ENCODE results near the gene SAP30BP.

Gene SAP30BP

DNA sequence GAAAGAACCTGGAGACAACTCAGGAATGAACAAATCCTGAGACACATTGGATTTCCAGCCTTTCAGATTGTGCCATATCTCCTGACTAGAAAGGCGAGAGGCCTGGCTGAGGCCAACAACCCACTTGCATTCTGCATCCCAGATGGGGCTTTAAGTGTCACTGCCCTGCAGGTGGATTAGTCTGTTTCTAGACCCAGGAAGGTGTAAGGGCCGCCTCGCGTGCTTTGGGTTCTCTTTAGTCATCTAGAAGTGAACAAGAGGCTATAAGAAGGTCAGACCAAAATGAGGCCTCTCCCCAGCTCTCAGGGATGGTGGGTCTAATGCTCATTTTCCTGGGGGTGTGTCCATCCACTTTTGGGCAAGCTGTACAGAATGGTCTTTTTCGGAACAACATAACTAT is 4.9 kb downstream of the SAP30BP start:
- Histone ChIP-seq H3K27me3 (no peaks in the 10 kb centered on the region), H3K36me3 (peaks cover 44 to 68% (median 59%) of the 10 kb centered on the region in 3 donors), H3K4me3 (no peak overlapping the region), H3K4me1 (peaks cover 0 to 35% (median 14%) of the 10 kb centered on the region in 4 donors), H3K9me3 (no peaks in the 10 kb centered on the region), H3K27ac (no peak overlapping the region)
- no peak for DNase-seq
- intact Hi-C loops (cut with DNase I; ENCODE audit: low total_unique reads), result loop anchor here (5.0 kb wide), 1 partner anchor 80 kb away; no protein-coding TSS in a partner anchor
- TF ChIP-seq, protein P1, sequence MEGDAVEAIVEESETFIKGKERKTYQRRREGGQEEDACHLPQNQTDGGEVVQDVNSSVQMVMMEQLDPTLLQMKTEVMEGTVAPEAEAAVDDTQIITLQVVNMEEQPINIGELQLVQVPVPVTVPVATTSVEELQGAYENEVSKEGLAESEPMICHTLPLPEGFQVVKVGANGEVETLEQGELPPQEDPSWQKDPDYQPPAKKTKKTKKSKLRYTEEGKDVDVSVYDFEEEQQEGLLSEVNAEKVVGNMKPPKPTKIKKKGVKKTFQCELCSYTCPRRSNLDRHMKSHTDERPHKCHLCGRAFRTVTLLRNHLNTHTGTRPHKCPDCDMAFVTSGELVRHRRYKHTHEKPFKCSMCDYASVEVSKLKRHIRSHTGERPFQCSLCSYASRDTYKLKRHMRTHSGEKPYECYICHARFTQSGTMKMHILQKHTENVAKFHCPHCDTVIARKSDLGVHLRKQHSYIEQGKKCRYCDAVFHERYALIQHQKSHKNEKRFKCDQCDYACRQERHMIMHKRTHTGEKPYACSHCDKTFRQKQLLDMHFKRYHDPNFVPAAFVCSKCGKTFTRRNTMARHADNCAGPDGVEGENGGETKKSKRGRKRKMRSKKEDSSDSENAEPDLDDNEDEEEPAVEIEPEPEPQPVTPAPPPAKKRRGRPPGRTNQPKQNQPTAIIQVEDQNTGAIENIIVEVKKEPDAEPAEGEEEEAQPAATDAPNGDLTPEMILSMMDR (IDR thresholded peaks at IDR 0.05), result no peak

GRCh38 chr17:75673487-75673886 is 6.3 kb downstream of the SAP30BP start:
- Histone ChIP-seq H3K4me1 (peaks cover 0 to 26% (median 6%) of the 10 kb centered on the region in 4 donors), H3K36me3 (peaks cover 44 to 73% (median 61%) of the 10 kb centered on the region in 3 donors), H3K9me3 (no peaks in the 10 kb centered on the region), H3K27me3 (no peaks in the 10 kb centered on the region), H3K4me3 (no peak overlapping the region), H3K27ac (no peak overlapping the region)
- no peak for DNase-seq
- intact Hi-C loops (cut with DNase I; ENCODE audit: low total_unique reads), result loop anchor here (5.0 kb wide), 1 partner anchor 79 kb away; no protein-coding TSS in a partner anchor
- TF ChIP-seq, protein P1 (IDR thresholded peaks at IDR 0.05), result no peak

- TF ChIP-seq, protein P1 (IDR thresholded peaks at IDR 0.05), result no peak
- no peaks in the 10 kb centered on the region for H3K27me3 ChIP-seq
- peaks cover 0 to 23% (median 5%) of the 10 kb centered on the region in 4 donors for H3K4me1 ChIP-seq
- intact Hi-C loops (cut with DNase I; ENCODE audit: low total_unique reads), result no loop called here
- no peak for DNase-seq
- H3K4me3 ChIP-seq, result no peak overlapping the region
- H3K36me3 ChIP-seq, result peaks cover 17 to 66% (median 63%) of the 10 kb centered on the region in 3 donors
- H3K27ac ChIP-seq, result no peak overlapping the region
- no peaks in the 10 kb centered on the region for H3K9me3 ChIP-seq
Measured at GRCh38 chr17:75676461-75676860, 9.3 kb downstream of the SAP30BP start.

- Histone ChIP-seq H3K4me3 (no peak overlapping the region), H3K36me3 (peaks cover 0 to 40% (median 35%) of the 10 kb centered on the region in 3 donors), H3K9me3 (no peaks in the 10 kb centered on the region), H3K27ac (no peak overlapping the region), H3K4me1 (peaks cover 0 to 32% (median 11%) of the 10 kb centered on the region in 4 donors), H3K27me3 (no peaks in the 10 kb centered on the region)
- TF ChIP-seq, protein P1 (IDR thresholded peaks at IDR 0.05), result peak in 1 of 2 experiments; percentile 5
- intact Hi-C loops (cut with DNase I; ENCODE audit: low total_unique reads), result loop anchor here (5.0 kb wide), 1 partner anchor 63 kb away; no protein-coding TSS in a partner anchor
- no peak for DNase-seq
Measured at GRCh38 chr17:75679706-75680211, 12.6 kb downstream of the SAP30BP start.

DNA sequence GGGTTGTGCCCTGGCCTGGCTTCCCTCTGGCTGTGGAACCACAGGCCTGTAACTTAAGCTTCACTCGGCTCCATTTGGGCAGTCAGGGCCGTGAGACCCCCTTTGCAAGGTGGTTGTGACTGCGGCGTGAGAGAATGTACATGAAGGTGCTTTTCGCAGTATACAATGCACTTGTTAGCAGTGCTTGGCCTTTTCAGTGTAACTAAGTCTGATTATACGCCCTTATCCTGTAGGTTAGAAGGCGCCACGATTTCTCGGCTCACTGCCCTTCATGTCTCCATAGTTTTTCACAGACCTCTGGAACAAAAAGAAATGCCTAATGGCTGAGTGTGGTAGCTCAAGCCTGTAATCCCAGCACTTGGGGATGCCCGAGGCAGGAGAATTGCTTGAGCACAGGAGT is 13.3 kb downstream of the SAP30BP start:
- TF ChIP-seq, protein P1 (IDR thresholded peaks at IDR 0.05), result no peak

More for the DNA sequence above, 13.3 kb downstream of the SAP30BP start:
- intact Hi-C loops (cut with DNase I; ENCODE audit: low total_unique reads), result loop anchor here (5.0 kb wide), 1 partner anchor 62 kb away; no protein-coding TSS in a partner anchor
- Histone ChIP-seq H3K9me3 (no peaks in the 10 kb centered on the region), H3K4me1 (peaks cover 0 to 29% (median 8%) of the 10 kb centered on the region in 4 donors), H3K4me3 (no peak overlapping the region), H3K27me3 (no peaks in the 10 kb centered on the region), H3K36me3 (peaks cover 0 to 44% (median 35%) of the 10 kb centered on the region in 3 donors), H3K27ac (no peak overlapping the region)
- no peak for DNase-seq

Data from tibial artery (tissue), 4 donors.